COLO668 (cell line): ENCODE results near the gene COL6A1.

Source experiments
- DNase-seq: peaks from one replicate; lab custom pipeline; 2025; ENCODE audit not compliant: unreplicated experiment; lab: John Stamatoyannopoulos, UW

The COL6A1 gene

DNA sequence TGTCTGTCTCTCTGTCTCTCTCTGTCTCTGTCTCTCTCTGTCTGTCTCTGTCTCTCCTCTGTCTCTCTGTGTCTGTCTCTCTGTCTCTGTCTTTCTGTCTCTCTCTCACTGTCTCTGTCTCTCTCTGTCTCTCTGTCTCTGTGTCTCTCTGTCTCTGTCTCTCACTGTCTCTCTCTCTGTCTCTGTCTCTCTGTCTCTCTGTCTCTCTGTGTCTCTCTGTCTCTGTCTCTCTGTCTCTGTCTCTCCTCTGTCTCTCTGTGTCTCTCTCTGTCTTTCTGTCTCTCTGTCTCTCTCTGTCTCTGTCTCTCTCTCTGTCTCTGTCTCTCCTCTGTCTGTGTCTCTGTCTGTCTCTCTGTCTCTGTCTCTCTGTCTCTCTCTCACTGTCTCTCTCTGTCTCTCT, 873 bp upstream of the COL6A1 start:
- DNase-seq: no peak

GRCh38 chr21:45982092-45982757, 655 bp downstream of the COL6A1 start:
- no peak for DNase-seq

- no peak for DNase-seq
Observed at GRCh38 chr21:45982758-45983648, 1.4 kb downstream of the COL6A1 start.

GRCh38 chr21:45983649-45983965, 2.0 kb downstream of the COL6A1 start:
- no peak for DNase-seq

GRCh38 chr21:45983981-45984551, 2.5 kb downstream of the COL6A1 start:
- peak; percentile 34 for DNase-seq

- no peak for DNase-seq
Observed at GRCh38 chr21:45984584-45985095, 3.1 kb downstream of the COL6A1 start.

DNA sequence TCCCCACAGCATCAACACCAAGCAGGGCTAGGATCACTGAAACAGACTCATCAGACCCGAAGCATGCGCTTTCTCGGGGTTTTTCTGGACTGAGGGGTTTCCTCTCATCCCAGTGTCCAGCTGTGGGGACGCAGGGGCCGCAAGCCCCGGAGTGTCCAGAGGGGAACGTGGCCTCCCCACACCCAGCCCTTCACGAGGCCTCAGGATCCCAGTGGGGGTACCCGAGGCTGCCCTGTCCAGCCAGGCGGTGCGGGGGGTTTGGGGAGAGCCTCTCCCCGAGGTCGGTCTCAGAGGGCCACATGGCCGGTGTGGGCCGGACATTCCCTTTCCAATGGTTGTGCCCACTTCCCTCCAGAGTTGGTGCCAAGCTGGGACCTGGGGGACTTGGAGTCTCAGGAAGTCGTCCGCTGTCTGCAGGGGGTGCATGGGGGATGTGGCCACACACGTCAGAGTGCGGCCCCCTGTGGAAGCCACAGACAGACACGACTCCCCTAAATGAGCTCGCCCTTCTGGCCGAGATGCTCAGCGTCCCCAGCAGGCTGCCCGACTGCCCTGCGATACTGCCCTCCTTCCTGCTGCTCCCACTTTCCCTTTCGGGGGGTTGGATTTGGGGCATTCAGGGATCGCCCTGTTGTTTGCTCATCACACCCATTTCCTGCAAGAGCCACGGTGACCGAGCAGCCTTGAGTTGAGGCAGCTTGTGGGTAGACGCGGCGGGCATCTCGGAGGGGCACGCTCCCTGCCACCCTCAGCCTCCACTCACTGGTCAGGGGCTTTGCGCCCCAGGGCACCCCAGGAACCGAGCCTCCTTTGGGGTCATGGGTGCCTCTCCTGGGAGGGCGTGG, 4.1 kb downstream of the COL6A1 start:
- DNase-seq: no peak

DNA sequence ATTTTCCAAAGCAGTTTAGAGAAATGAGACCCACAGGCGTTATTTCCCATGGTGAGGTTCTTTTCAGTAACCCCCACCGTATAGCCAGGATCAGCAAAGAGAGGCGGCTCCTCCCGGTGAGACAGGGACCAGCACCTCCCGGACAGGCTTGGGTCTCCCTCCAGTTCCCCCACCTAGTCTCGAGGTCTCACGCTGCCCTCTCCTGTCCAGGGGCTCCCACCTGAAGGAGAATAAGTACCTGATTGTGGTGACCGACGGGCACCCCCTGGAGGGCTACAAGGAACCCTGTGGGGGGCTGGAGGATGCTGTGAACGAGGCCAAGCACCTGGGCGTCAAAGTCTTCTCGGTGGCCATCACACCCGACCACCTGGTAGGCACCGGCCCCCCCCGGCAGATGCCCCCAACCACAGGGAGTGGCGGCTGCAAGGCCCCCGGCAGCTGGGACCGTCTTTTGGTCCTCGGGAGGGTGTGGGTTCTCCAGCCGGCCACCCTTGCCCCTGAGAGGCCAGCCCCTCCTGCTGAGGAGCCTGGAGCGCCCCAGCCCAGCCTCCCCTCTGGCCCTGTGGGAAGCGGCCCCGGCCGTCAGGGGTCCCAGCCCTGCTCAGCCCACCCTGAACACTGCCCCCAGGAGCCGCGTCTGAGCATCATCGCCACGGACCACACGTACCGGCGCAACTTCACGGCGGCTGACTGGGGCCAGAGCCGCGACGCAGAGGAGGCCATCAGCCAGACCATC, 4.9 kb downstream of the COL6A1 start:
- no peak for DNase-seq

DNA sequence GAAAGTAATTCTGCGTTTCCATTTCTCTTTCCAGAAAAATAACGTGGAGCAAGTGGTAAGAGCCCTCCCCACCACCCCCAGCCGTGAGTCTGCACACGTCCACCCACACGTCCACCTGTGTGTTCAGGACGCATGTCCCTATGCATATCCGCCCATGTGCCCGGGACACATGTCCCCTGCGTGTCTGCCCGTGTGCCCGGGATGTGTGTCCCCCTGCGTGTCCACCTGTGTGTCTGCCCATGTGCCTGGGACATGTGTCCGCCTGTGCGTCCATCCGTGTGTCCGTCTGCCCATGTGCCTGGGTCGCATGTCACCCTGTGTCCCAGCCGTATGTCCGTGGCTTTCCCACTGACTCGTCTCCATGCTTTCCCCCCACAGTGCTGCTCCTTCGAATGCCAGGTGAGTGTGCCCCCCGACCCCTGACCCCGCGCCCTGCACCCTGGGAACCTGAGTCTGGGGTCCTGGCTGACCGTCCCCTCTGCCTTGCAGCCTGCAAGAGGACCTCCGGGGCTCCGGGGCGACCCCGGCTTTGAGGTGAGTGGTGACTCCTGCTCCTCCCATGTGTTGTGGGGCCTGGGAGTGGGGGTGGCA, 5.6 kb downstream of the COL6A1 start:
- no peak for DNase-seq

- DNase-seq: no peak
Observed at GRCh38 chr21:45988366-45989347, 7.1 kb downstream of the COL6A1 start.

GRCh38 chr21:45989355-45990048, 7.9 kb downstream of the COL6A1 start:
- no peak for DNase-seq

GRCh38 chr21:45990049-45990711, 8.6 kb downstream of the COL6A1 start:
- DNase-seq: no peak

- no peak for DNase-seq
Observed at GRCh38 chr21:45990741-45991605, 9.4 kb downstream of the COL6A1 start.

- no peak for DNase-seq
Observed at GRCh38 chr21:45991606-45992300, 10.2 kb downstream of the COL6A1 start.

- no peak for DNase-seq
Observed at GRCh38 chr21:45992301-45993209, 11.0 kb downstream of the COL6A1 start.
